GM12891 (cell line): Measurements from ENCODE around the gene CCDC33.

ENCODE experiments used
- POLR2A ChIP-seq: IDR thresholded peaks from 2 replicates; pipeline ENCODE4 v1.6.1; 2011; ENCODE audit warnings: low read depth, low read length, control low read depth
- POLR2AphosphoS5 ChIP-seq: IDR thresholded peaks from 2 replicates; pipeline ENCODE4 v1.6.1; 2011; ENCODE audit warnings: low read depth, low read length, control low read depth

- TF ChIP-seq POLR2AphosphoS5: no peak
- TF ChIP-seq POLR2A: no peak
Measured at GRCh38 chr15:74374648-74375302, 138.6 kb downstream of the CCDC33 start.
